HG02852 (cell line): ENCODE results near the gene IL18R1.
"Not testable (repeated sequence)": the region's sequence is repeated elsewhere in the genome, so short reads cannot be mapped to it uniquely, and the experiment has no call there.

Experiments used
- ATAC-seq: cut with Tn5 transposase; IDR thresholded peaks from one replicate; pipeline ENCODE4 v1.9.1; 2021; ENCODE audit warnings: mild to moderate bottlenecking, moderate library complexity; ENCODE audit not compliant: unreplicated experiment

The IL18R1 gene

GRCh38 chr2:102355526-102356380 lies at the start of gene IL18R1:
IL18R1 (plus strand) TSS chr2:102355796; CDS start chr2:102362661, 6,865 bp downstream.
- peak; percentile 92 for ATAC-seq

GRCh38 chr2:102306125-102306524 lies 49.5 kb upstream of the IL18R1 start:
- ATAC-seq = no peak

- ATAC-seq = no peak
These were observed 44.5 kb upstream of the IL18R1 start, which contains the start of gene IL1RL1 for GRCh38 chr2:102310964-102311640. IL1RL1 (plus strand) TSS chr2:102311563; CDS start chr2:102338265, 26,702 bp downstream.

- ATAC-seq = no peak
These were observed 42.6 kb upstream of the IL18R1 start for GRCh38 chr2:102313025-102313424.

- ATAC-seq = no peak
These were observed 42.1 kb upstream of the IL18R1 start for GRCh38 chr2:102313471-102313870.

- no peak for ATAC-seq
These were observed 41.6 kb upstream of the IL18R1 start for GRCh38 chr2:102313950-102314349.

- ATAC-seq = no peak
These were observed 39.7 kb upstream of the IL18R1 start for GRCh38 chr2:102315921-102316320.

- no peak for ATAC-seq
These were observed 37.9 kb upstream of the IL18R1 start for GRCh38 chr2:102317715-102318114.

GRCh38 chr2:102318437-102318836 lies 37.2 kb upstream of the IL18R1 start:
- ATAC-seq = no peak

GRCh38 chr2:102321941-102322719 lies 33.5 kb upstream of the IL18R1 start:
- no peak for ATAC-seq

- ATAC-seq = not testable (repeated sequence)
These were observed 30.7 kb upstream of the IL18R1 start for GRCh38 chr2:102324914-102325313.

- no peak for ATAC-seq
These were observed 24.1 kb upstream of the IL18R1 start for GRCh38 chr2:102331311-102331980.

GRCh38 chr2:102334486-102334885 lies 21.1 kb upstream of the IL18R1 start:
- ATAC-seq = no peak

- no peak for ATAC-seq
These were observed 19.7 kb upstream of the IL18R1 start for GRCh38 chr2:102335871-102336366.

- ATAC-seq = no peak
These were observed 19.1 kb upstream of the IL18R1 start for GRCh38 chr2:102336502-102336945.

GRCh38 chr2:102337012-102337411 lies 18.6 kb upstream of the IL18R1 start:
- no peak for ATAC-seq

- no peak for ATAC-seq
These were observed 17.9 kb upstream of the IL18R1 start for GRCh38 chr2:102337481-102338386.

GRCh38 chr2:102340778-102341177 lies 14.8 kb upstream of the IL18R1 start:
- ATAC-seq = no peak

GRCh38 chr2:102342888-102343287 lies 12.7 kb upstream of the IL18R1 start:
- no peak for ATAC-seq
